NCI-H526 treated with DMSO at 0.1 percent for 48 hours (cell line): Measurements from ENCODE around the gene LRRC18.

Experiments used
- DNase-seq: peaks from one replicate; lab custom pipeline; 2025; lab: John Stamatoyannopoulos, UW

Gene LRRC18

GRCh38 chr10:48907730-48908129 is 31.9 kb downstream of the LRRC18 start:
- no peak for DNase-seq

- no peak for DNase-seq
Observed at GRCh38 chr10:48906841-48907240, 32.8 kb downstream of the LRRC18 start.

- no peak for DNase-seq
Observed at GRCh38 chr10:48905311-48905710, 34.3 kb downstream of the LRRC18 start.

GRCh38 chr10:48904861-48905260 is 34.8 kb downstream of the LRRC18 start:
- DNase-seq, result no peak

- no peak for DNase-seq
Observed at GRCh38 chr10:48903151-48903550, 36.5 kb downstream of the LRRC18 start.

GRCh38 chr10:48902096-48902495 is 37.5 kb downstream of the LRRC18 start:
- DNase-seq, result no peak

GRCh38 chr10:48901319-48901718 is 38.3 kb downstream of the LRRC18 start:
- no peak for DNase-seq

GRCh38 chr10:48900371-48900801 is 39.3 kb downstream of the LRRC18 start:
- no peak for DNase-seq

- no peak for DNase-seq
Observed at GRCh38 chr10:48899781-48900180, 39.9 kb downstream of the LRRC18 start.

GRCh38 chr10:48898426-48898825 is 41.2 kb downstream of the LRRC18 start:
- no peak for DNase-seq

GRCh38 chr10:48897441-48897790 is 42.2 kb downstream of the LRRC18 start:
- DNase-seq, result no peak

GRCh38 chr10:48896756-48897440 is 42.7 kb downstream of the LRRC18 start:
- no peak for DNase-seq

GRCh38 chr10:48895803-48896195 is 43.8 kb downstream of the LRRC18 start:
- no peak for DNase-seq

GRCh38 chr10:48894911-48895802 is 44.5 kb downstream of the LRRC18 start:
- no peak for DNase-seq

GRCh38 chr10:48890888-48891850 is 48.5 kb downstream of the LRRC18 start:
- no peak for DNase-seq

- DNase-seq, result no peak
Observed at GRCh38 chr10:48887982-48888381, 51.7 kb downstream of the LRRC18 start.

- DNase-seq, result no peak
Observed at GRCh38 chr10:48885376-48885775, 54.3 kb downstream of the LRRC18 start.

GRCh38 chr10:48884179-48885045 is 55.2 kb downstream of the LRRC18 start:
- no peak for DNase-seq

GRCh38 chr10:48883701-48884100 is 55.9 kb downstream of the LRRC18 start:
- DNase-seq, result no peak

GRCh38 chr10:48882881-48883280 is 56.8 kb downstream of the LRRC18 start:
- DNase-seq, result no peak

- DNase-seq, result no peak
Observed at GRCh38 chr10:48881937-48882336, 57.7 kb downstream of the LRRC18 start.
